Stimulated activated CD4-positive, alpha-beta T cell treated with anti-CD3 and anti-CD28 coated beads, Interleukin-12 subunit alpha, Interleukin-12 subunit beta, amount 100 ng/mL, for 4 hours (primary cell): ENCODE data around the gene ACTMAP.
A peak's percentile ranks its signal among the peaks of the same experiment; 100 is the strongest.
"Not testable (repeated sequence)": the region's sequence is repeated elsewhere in the genome, so short reads cannot be mapped to it uniquely, and the experiment has no call there.

ENCODE experiments used
- DNase-seq: peaks from one replicate; pipeline ENCODE4 v3.0.0-alpha.2; 2020

The ACTMAP gene

DNA sequence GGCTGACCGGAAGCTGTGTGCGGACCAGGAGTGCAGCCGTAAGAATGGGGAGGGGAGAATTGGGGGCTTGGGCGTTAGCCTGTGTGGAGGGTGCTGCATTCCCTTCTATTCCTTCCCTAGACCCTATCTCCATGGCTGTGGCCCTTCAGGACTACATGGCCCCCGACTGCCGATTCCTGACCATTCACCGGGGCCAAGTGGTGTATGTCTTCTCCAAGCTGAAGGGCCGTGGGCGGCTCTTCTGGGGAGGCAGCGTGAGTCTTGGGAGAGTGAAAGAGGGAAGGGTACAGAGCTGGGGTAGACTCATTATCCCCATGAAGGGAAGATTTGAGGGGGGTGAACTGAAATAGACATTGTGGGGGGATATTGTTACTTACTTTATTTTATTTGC, 25.4 kb upstream of the ACTMAP start:
- no peak for DNase-seq

DNA sequence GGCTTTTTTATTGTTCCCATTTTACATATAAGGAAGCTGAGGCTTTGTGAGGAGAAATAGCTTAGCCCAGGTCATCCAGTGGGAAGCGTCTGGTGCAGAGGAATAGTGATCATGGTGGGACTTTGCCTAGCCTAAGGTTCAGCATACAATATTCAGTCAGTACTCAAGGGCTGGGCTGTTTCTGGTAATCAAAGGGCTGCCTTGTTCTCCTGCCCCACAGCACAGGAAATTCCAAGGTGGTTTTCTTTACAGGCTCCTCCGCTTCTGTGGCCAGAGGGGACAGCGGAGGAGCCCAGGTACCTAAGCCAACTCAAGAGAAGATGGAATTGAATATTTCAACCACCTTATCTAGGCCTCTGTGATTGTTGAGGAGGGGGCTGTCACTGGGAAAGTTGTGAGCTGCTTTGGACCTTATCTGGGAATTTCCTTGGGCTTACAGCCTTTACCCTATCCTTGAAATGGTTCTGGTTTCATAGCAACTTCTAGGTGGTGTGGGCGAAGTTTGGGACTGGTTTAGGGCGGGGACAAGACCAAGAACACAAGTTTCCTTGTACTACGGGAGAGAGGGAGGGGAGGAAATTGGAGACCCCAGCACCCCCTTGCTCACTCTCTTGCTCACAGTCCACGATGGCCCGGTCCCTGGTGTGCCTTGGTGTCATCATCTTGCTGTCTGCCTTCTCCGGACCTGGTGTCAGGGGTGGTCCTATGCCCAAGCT, 24.8 kb upstream of the ACTMAP start, which contains the start of gene MIA:
Gene MIA (plus strand): TSS at position 606 of the 716 bp plus-strand sequence. CDS start 22 bp downstream, at position 628.
- DNase-seq, result no peak

- DNase-seq, result not testable (repeated sequence)
Measured at GRCh38 chr19:40771101-40771862, 21.0 kb upstream of the ACTMAP start.

DNA sequence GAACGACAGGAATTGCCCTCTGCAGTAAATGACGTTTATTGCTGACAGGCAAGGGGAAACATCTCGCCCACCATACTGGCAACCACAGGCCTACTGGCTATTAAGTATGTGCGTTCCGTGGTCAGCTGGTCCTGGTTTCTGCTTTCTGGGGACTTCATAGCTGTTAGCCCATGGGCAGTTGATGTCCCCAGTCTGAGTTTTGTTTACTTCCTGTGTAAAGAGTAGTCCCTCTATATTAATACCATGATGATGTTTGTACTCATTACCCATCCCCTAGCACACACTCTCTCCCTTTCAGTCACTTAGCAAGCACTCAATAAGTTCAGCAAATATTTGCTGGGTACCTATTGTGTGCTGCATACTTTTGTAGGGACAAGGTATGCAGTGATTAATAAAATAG, 18.6 kb upstream of the ACTMAP start:
- no peak for DNase-seq

DNA sequence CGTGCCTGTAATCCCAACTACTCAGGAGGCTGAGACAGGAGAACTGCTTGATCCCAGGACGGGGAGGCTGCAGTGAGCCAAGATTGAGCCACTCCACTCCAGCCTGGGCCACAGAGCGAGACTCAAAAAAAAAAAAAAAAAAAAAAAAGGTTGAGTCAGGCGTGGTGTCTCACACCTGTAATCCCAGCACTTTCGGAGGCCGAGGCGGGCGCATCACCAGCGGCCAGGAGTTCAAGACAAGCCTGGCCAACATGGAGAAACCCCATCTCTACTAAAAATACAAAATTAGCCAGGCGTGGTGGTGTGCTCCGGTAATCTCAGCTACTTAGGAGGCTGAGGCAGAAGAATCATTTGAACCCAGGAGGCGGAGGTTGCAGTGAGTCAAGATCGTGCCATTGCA, 16.1 kb upstream of the ACTMAP start:
- DNase-seq, result not testable (repeated sequence)

DNA sequence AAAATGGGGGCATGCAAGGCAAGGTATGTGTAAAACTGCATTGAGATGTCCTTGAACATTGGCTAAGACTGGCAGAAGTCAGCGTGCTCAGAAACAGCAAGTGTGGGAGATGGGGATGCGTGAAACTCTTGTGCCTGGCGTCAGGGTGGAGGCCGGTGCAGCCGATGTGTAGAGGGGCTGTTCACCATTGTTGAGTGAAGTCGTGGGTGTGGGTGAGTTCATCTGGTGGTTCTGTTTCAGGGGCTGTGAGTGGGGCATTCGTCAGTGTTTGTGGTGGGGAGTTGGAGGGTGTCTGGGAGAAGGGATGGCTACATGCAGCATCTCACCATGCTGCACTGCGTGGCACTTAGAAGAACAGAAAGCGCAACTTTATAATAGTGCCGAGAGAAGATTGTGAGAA, 13.7 kb upstream of the ACTMAP start:
- no peak for DNase-seq

DNA sequence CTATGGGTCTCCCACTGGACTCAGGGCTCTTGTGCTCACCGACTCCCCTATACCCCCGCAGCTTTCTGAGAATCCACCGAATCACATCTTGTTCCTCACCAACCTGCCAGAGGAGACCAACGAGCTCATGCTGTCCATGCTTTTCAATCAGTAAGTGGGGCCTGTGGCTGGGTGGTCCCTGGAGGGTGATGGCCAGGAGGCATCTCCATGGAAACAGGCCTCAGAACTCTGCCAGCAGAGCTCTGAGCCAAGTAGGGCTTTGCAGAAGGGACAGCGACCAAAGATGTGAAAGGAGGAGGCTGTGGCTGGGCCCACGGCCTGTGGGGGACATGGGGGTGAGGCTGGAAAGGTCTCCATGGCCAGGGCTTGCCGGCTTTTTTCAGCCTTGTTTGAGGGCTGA, 13.2 kb upstream of the ACTMAP start:
- DNase-seq, result no peak

DNA sequence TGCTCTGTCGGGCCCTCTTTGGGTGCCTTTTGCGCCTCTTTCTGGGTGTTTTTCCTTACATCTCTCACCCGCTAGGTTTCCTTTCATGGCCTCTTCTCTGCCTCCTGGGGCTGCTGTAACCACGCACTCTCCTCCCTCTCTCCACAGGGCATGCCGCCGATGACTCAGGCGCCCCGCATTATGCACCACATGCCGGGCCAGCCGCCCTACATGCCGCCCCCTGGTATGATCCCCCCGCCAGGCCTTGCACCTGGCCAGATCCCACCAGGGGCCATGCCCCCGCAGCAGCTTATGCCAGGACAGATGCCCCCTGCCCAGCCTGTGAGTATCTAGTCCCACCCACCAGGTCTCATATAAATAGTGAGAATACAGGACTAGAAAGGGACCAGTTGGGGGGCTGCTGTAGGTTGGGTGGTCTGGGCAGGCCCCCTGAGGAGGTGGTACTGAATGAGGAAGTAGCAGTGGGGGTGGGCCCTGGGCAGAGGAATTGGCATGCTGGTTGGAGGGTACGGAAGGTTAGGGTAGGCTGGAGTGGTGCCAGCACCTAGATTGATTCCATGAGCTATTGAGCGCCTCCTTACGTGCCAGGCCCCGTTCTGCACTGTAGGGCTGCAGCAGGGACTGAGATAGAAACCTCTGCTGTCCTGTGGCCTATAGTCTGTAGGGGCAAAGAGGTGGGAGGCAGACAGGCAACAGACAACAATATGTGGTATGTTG, 12.6 kb upstream of the ACTMAP start:
- no peak for DNase-seq

DNA sequence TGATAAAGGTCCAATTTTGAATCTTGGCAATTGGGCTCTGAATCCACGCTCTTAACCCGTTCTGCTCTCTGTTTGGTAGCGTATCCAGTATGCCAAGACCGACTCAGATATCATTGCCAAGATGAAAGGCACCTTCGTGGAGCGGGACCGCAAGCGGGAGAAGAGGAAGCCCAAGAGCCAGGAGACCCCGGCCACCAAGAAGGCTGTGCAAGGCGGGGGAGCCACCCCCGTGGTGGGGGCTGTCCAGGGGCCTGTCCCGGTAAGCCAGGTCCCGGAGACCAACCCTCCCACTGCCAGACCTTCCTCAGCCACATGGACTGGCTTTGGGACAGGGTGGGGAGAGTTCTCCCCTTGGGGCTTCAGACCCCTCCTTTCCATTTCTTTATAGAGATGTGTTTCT, 9.1 kb upstream of the ACTMAP start:
- DNase-seq, result no peak

- DNase-seq, result no peak
Measured at GRCh38 chr19:40758491-40758890, 8.2 kb upstream of the ACTMAP start.

GRCh38 chr19:40756502-40757110, 6.3 kb upstream of the ACTMAP start:
- peak; percentile 15 for DNase-seq

DNA sequence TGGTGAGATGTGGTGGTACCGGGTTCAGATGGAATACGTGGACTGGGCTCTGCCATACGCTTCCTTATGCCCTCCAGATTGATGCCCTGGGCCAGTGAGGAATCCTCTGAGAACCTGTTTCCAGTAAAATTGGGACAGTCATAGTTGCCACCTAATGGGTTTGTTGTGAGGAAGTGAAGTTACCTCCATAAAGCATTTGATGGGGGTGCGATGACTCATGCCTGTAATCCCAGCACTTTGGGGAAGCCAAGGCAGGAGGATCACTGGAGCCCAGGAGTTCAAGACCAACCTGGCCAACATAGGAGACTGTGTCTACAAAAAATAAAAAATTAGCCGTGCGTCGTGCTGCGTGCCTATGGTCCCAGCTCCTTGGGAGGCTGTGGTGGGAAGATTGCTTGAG, 5.5 kb upstream of the ACTMAP start:
- no peak for DNase-seq

DNA sequence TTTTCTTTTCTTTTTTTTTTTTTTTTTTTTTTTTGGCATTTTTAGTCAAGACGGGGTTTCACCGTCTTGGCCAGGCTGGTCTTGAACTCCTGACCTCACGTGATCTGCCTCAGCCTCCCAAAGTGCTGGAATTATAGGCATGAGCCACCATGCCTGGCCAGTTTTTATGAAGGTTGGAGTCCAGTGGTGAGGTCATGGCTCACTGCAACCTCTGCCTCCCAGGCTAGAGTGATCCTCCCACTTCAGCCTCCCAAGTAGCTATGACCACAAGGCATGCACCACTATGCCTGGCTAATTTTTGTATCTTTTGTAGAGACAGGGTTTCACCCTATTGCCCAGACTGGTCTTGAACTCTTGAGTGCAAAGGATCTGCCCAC, 5.0 kb upstream of the ACTMAP start:
- no peak for DNase-seq

DNA sequence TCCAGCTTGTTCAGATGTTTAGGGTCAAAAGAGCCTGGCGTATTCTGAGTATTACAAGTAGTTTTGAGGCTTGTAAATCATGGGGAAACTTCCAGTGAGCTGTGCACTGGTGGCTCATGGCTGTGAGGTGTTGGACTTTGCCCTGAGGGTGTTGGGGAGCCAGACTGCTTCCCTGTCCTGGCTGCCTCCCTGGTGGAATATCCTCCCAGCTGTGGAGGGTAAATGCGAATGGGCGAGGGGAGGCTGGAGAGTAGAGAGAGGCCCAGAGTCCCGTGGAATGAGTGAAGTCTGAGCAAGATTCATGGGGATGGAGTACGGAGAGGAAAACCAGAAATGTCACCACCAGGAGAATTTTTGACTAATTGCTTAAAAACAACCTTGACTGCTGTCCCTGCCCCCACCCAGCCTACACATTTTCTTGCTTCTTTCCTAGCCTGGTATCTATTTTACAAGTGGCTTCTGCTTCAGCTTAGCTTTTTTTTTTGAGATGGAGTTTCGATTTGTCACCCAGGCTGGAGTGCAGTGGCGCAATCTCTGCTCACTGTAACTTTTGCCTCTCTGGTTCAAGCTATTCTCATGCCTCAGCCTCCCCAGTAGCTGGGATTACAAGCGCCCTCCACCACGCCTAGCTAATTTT, 4.5 kb upstream of the ACTMAP start:
- peak; percentile 58 for DNase-seq

DNA sequence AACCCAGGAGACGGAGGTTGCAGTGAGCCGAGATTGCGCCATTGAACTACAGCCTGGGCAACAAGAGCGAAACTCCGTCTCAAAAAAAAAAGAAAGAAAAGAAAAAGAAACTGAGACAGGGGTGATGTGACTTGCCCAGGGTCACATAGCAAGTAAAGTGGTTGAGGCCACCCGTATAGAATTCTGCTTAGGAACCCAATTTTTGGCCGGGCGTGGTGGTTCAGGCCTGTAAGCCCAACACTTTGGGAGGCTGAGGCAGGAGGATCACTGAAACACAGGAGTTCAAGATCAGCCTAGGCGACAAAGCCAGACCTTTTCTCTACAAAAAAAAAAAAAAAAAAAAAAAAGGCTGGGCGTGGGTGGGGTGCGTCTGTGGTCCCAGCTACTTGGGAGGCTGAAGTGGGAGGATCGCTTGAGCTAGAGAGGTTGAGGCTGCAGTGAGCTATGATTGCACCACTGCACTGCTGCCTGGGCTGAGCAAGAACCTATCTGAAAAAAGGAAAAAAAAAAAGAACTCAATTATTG, 2.0 kb upstream of the ACTMAP start:
- DNase-seq, result no peak

- DNase-seq, result peak; percentile 90
Measured at GRCh38 chr19:40750874-40751537, 729 bp upstream of the ACTMAP start, which contains the start of gene SNRPA. Gene SNRPA, plus strand, starts transcription at chr19:40751203. Its CDS starts 206 bp downstream, at chr19:40751409.

DNA sequence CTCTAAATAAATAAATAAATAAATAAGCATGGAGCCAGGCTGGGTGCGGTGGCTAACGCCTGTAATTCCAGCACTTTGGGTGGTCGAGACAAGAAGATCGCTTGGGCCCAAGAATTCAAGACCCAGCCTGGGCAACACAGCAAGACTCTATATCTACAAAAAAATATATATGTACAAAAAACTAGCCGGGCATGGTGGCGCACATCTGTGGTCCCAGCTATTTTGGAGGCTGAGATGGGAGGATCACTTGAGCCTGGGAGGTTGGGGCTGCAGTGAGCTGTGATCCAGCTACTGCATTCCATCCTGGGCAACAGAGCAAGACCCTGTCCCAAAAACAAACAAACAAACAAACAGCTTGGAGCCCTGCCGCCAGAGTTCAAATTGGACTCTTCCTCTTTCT, 2.7 kb downstream of the ACTMAP start:
- DNase-seq, result no peak

DNA sequence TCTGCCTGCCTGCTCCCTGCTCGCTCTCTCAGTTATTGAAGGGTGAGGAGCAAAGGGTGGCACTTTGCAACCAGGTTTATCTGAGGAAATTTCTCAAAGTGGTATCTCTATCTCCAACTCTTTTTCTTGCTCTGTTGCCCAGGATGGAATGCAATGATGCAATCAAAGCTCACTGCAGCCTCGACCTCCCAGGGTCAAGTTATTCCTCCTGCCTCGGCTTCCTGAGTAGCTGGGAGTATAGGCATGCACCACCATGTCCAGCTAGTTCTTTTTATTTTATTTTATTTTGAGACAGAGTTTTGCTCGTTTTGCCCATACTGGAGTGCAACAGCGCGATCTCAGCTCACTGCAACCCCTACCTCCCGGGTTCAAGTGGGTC, 4.9 kb downstream of the ACTMAP start:
- DNase-seq, result no peak

DNA sequence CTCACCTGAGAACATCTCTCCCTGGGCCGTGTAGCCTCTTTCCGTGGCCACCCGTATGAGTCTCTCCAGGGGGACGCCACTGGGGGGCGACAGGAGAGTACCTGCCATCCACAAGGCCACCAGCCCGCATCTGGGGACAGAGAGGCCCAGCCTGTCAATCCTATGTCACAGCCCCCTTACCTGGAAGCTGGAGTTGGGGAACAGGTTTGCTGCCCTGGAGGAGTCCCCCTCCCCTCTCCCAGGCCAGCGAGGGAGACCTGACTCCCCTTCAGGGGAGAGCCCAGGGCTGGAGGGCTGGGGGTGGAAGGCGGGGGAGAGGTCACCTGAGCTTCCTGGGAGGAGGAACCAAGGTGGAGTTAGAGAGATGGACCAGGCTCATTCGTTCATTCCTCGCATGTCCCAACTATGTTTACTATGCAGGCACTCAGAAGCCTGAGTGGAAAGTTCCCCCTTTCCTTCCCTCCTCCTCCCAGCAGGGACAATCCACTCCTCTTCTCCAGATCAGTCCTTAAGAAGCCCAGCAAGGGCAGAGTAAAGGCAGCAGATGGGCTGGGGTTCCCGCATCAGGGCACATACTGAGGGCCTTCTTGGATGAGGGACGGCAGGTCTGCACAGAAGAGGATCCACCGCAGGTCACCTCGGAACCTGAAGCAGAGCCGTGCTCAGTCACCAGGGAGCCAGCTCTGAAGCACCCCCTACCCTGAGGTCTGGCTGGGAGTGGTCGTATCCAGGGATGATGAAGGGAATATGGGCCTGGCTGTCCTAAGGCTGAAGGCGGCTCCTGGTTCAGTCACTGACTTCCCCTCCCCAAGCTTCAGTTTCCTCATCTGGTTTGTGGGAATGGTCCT, 5.5 kb downstream of the ACTMAP start:
- DNase-seq, result no peak

- no peak for DNase-seq
Measured at GRCh38 chr19:40743926-40744325, 6.4 kb downstream of the ACTMAP start.

- DNase-seq, result no peak
Measured at GRCh38 chr19:40742886-40743285, 7.4 kb downstream of the ACTMAP start.
